NOMO-1 treated with dmso at 0.1 percent for 144 hours (cell line): ENCODE measurements around the gene ING5.
A peak's percentile ranks its signal among the peaks of the same experiment; 100 is the strongest.

Experiments used
- DNase-seq: peaks from one replicate; lab custom pipeline; 2025; ENCODE audit not compliant: unreplicated experiment; lab: John Stamatoyannopoulos, UW

Gene ING5

DNA sequence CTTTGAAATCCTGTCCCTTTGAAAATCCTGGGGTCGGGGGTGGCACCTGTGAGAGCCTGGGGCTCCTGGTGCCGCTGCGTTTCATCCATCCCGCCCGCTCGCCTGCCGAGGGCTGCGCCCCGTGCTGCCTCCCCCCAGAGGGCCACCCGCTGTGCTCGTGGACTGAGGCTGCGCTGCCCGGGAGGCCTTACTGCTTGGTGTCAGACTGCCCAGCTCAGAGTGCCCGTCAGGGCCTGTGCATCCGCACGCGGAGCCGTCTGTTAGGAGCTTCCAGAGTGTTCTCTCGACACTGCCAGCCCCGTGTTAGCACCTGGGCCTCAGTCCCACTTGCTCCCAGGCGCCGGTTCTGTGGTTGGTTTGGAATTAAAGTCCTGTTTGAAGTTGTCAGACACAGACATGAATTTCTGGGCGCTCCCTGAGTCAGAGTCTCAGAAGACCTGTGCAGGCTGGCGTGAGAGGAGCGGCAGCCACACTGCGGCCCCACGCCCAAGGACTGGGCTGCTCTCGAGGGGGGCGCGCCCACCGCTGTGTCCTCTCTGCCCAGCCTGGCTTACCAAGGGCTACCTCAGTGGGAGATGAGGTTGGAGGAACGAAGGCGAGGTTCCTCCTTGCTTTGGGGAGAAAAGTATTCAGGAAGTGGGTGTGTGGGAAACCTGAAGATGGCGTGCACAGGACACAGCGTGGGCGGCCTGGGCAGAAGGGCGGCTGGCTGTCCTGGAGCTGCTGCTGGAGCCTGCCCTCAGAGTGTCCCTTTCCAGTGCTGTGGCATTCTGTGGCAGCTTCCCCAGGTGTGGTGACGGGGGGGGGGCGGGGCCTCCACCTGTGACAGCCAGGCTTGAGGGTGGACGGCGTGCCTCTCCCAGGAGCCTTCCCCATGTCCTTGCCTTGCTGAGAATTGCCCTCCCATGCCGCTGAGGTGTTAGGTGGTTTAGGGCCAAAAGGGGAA lies 29.3 kb upstream of the ING5 start:
- no peak for DNase-seq

DNA sequence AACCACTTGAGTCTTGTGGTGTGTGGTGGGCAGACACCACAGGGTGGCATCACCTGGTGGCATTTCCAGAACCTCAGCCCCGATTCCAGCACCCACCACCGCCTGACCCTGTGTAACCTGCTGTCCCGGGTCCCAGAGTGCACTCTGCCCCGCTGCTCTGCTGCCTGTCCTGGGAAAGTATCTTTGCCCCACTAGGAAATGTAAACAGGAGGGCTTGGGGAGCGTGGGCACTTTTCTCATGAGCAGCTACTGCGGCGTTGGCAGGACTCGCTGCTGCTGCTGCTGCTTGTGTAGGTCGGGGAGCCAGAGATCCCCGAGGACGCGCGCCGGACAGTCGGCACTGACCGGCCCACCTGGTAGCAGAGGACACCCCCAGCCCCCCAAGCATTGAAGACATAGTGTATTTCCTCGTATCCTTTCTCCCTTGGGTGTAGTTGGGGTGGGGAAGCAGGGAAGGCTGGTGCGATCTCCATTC lies 28.6 kb upstream of the ING5 start:
- DNase-seq = no peak

DNA sequence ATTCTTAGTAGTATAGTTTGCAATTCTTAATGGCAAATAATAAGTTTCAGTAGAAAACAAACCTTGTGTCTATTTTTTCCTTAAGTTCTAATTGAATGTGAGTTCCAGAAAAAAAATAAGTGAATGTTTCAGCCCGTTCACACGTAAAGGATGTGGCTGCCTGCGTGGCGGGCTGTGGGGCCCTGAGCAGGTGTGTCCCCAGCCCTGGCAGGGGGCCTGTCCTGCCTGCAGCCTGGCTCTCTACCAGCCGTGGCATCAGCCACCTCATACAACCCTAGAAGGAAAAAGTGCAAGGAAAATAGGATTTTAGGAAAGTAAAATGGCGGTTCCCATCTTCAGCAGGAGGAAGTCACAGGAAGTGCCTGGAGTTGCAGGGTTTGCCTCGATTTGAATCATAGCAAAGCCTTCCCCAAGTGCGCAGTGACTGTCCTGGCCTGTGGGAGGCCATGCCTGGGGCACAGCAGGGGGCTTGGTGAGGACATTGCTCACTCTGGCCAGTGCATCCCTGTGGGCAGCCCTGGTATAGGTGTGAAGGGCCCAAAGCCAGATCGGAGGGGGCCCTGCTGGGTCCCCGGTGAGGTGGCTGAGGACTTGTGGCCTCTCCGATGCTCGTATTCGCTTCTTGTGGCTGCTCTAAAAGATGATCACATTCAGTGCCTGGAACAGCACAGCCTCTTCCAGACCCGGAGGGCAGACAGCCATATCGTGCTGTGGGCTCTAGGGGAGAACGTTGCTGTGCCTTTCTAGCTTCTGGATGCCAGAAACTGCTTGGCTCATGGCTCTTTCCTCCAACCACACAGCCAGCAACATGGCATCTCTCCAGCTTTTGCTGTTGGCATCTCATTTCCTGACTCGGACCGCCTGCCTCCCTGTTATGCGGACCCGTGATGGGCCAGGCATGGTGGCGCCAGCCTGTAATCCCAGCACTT lies 27.8 kb upstream of the ING5 start:
- no peak for DNase-seq

DNA sequence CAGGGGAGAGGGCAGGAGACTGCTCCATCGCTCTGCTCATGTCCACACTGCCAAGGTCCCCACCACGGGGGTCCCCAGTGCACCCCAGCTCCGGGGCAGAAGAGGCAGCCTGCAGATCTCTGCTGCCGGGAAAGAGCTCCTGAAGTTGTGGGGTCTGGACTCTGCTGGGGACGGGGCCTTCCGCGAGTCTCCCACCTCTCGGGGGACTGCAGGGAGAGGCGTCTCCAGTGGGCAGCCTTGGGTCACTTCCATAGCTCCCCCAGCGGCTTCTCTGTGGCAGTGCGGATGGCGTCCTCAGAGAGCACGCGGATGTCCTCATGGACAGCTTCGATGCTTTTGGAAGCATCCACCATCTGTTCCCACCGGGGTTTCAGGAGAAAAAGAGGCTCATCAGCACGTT lies 26.0 kb upstream of the ING5 start:
- DNase-seq = no peak

GRCh38 chr2:241676665-241677064 lies 25.2 kb upstream of the ING5 start:
- DNase-seq = no peak

DNA sequence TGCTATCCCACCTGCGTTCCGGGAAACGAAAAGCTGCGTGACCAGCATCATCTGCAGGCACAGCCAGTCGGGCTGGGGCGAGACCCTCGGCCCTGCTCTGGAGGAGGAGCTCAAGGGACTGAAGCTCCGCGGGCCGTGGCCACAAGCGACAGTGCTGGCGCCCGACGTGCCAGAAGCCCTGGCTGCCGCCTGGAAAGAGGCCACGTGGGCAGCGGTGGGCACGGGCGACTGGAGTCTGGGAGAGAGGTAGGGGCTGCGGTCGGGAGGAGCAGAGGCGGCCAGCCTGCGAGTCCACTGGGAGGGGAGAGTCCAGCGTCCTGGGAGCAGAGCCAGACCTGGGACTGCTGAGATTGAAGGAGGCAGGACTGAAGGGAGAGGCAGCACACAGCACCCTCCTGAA lies 24.4 kb upstream of the ING5 start:
- DNase-seq = no peak

DNA sequence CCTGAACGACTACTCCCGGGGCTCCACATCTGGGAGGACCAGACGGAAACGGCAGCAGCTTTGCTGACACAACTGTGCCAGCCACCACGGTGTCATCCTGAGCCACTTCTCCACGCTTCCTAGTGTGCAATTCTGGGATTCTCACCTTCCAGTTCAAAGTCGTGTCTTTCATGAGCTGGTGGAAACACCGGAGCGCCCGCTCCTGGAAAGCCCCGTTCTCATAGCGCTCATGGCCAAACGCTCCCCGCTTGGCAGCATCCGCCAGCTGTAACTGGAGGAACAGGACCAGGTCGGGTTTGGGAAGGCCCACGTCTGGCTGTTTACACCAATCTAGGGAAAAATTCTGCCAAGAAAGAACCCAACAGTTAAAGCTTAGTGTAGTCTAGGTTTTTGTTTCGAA lies 23.5 kb upstream of the ING5 start:
- no peak for DNase-seq

DNA sequence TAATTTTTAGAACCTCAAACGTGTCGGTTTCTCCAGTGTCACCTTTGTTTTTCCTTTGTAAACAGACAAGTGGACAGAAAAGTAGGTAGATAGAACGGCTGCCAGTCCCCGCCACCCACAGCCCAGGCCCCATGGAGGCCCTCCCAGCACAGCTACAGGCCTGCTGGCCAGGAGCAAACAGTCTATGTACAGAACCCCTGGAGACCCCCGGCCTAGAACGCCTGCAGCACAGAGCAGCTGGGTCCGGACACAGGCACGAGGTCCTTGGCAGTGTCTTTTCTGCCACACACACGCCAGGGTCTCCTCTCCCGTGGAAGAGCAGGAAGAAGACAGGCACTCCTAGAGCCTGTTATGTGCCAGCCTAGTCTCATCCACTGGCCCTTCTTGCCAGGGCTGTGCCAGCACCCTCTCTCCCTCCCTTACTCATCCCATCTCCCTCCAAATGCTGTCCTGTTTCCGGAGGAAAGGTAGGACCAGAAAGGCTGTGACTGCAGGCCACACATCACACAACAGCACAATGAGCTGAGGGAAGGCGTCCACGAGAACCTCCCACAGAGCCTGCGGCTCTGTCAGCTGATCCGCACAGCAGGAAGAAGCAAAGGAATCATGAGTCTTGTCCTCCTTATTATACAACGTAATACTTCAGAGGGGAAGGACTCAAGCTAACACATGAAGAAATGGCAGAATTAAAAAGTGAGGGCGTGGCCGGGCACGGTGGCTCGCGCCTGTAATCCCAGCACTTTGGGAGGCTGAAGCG lies 22.9 kb upstream of the ING5 start:
- DNase-seq = no peak

GRCh38 chr2:241680044-241680443 lies 21.8 kb upstream of the ING5 start:
- no peak for DNase-seq

DNA sequence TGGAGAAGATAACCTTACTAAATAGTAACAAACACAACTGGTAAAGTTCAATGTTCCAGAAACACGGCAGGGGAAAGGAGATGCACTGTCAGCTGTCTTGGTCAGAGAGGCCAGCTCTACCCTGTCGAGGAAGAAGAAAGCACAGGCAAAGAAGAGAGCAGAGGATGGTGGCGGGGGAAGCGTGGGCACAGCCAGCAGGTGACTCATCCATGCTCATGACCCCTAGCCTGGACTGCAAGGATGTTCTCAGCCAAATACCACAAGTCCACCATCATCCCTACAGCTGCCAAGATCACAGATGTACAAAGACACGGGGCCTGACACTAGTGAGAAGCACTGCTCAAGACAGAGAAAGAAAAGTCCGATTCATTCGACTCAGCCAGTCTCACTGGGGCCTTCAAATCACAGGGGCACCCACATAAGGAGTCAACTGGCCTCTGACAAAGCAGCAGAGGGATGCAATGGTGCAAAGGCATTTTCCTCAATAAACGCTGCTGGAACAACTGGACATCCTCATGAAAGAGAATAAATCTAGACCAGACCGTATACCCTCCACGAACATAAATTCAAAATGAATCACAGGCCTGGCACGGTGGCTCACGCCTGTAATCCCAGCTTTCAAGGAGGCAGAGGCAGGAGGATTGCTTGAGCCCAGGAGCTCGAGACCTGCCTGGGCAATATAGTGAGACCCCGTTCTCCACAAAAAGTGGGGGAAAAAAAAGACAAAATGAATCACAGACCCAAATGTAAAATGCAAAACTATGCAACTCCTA lies 20.8 kb upstream of the ING5 start:
- no peak for DNase-seq

DNA sequence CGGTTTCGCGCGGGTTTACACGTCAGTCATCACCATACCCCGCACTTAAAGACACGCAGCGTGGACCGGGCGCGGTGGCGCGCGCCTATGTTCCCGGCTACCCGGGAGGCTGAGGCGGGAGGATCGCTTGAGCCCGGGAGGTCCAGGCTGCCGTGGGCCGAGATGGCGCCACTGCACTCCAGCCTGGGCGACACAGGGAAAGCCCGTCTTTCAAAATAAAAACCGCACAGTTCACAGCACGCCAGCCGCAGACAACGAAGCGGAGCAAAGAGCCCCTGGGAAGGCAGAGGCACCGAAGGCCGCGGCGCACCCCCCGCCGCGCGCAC lies 15.6 kb upstream of the ING5 start:
- DNase-seq = no peak

DNA sequence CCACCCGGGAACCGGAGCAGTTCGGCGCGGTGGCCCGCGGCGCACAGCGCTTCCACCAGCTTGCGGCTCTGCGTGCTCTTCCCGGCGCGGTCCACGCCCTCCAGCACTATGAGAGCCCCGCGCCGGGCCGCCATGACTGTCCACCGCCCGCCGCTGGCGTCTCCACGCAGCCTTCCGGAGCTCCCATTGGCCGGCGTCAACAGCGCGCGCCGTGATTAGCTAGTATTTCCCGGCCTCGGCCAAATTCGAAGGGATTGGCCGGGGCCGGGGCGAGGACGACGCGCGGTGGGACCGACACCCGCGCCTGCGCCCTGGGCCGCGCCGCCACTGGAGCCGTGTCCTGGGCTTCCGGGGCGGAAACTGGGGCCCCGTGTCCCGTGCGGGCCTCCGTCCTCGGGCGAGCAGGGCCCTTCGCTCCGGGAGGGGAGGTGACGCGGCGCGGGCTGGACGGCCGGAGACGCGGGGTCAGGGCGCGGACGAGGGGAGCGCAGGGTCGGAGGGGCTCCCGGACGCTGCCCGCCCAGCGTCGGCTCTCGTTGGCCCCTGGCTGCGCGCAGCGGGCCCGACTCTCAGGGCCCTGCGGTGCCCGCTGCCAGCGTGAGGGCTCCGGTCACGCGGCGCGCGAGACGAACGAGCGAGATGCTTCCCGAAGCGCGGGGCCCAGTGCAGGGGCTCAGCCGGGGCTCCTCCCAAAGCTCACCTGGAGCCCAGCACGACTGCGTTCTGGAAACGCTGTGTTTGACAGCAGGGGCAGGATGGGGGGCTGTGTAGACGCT lies 15.0 kb upstream of the ING5 start, which contains the start of gene DTYMK:
Gene DTYMK (minus strand): TSS at position 166 of the 776 bp plus-strand sequence. CDS start 32 bp downstream, at position 134.
- peak; percentile 90 for DNase-seq

GRCh38 chr2:241689306-241689705 lies 12.5 kb upstream of the ING5 start:
- DNase-seq = no peak

GRCh38 chr2:241690202-241690717 lies 11.6 kb upstream of the ING5 start:
- no peak for DNase-seq

- no peak for DNase-seq
Observed at GRCh38 chr2:241692448-241692847, 9.4 kb upstream of the ING5 start.

- no peak for DNase-seq
Observed at GRCh38 chr2:241695651-241696050, 6.2 kb upstream of the ING5 start.

GRCh38 chr2:241701149-241701398 lies 765 bp upstream of the ING5 start:
- DNase-seq = no peak

- DNase-seq = peak; percentile 69
Observed at GRCh38 chr2:241702155-241703031, 554 bp downstream of the ING5 start.
